ENCODE measurements around the gene SPN. TPM values are rescaled to one million over a fixed set of nuclear protein-coding genes. Genes with fewer than 3 reads are reported as not detected.
"Not testable (repeated sequence)": the region's sequence is repeated elsewhere in the genome, so short reads cannot be mapped to it uniquely, and the experiment has no call there.

The SPN gene
- 100 to 1,000 TPM; 110 to 119 TPM for total RNA-seq

- Mint-ChIP-seq H3K36me3 (ENCODE audit: low read depth) (peaks cover 46% of the 10 kb centered on the region), H3K9me3 (no peaks in the 10 kb centered on the region), H3K27ac (peak within 1 kb of the TSS; percentile 95), H3K4me3 (peak within 1 kb of the TSS; percentile 93), H3K27me3 (no peaks in the 10 kb centered on the region), H3K4me1 (ENCODE audit: low read depth) (peaks cover 48% of the 10 kb centered on the region)
- ATAC-seq (peak; percentile 41), DNase-seq (peak; percentile 69)
- ChIA-PET POLR2A (interaction anchor here (0.7 to 1.6 kb wide), 8 partner anchors 9 to 402 kb away, joined by 3 to 6 read pairs (median 4); partner anchors contain the start of gene ALDOA), CTCF (interaction anchor here (1.1 to 2.3 kb wide), 2 partner anchors 16 to 22 kb away, joined by 3 to 5 read pairs; no protein-coding TSS in a partner anchor)
- intact Hi-C loops (cut with micrococcal nuclease), result no loop called here
- TF ChIP-seq CTCF (IDR thresholded peaks at IDR 0.05), result no peak
These were observed at the start of gene SPN for GRCh38 chr16:29663016-29663806. Gene SPN, plus strand, starts transcription at chr16:29663247. Its CDS starts 482 bp downstream, at chr16:29663729.

GRCh38 chr16:29613307-29614057 lies 49.6 kb upstream of the SPN start:
- ATAC-seq, result peak; percentile 66
- H3K27ac Mint-ChIP-seq, result peak overlapping the region; percentile 98
- POLR2A ChIA-PET, result interaction anchor here (0.7 to 1.0 kb wide), 4 partner anchors 11 to 52 kb away, joined by 3 to 4 read pairs (median 3); partner anchors contain the start of gene SPN
- H3K27me3 Mint-ChIP-seq; H3K4me1 Mint-ChIP-seq (ENCODE audit: low read depth); H3K9me3 Mint-ChIP-seq; CTCF ChIA-PET; intact Hi-C loops (cut with micrococcal nuclease): not testable (repeated sequence)
- peak overlapping the region; percentile 93 for H3K4me3 Mint-ChIP-seq
- H3K36me3 Mint-ChIP-seq (ENCODE audit: low read depth), result peaks cover 26% of the 10 kb centered on the region
- DNase-seq, result peak; percentile 93

- H3K27me3 Mint-ChIP-seq; H3K9me3 Mint-ChIP-seq; ATAC-seq; H3K4me3 Mint-ChIP-seq; H3K4me1 Mint-ChIP-seq (ENCODE audit: low read depth); H3K27ac Mint-ChIP-seq; intact Hi-C loops (cut with micrococcal nuclease); DNase-seq; POLR2A ChIA-PET; CTCF ChIA-PET: not testable (repeated sequence)
- H3K36me3 Mint-ChIP-seq (ENCODE audit: low read depth), result peaks cover 19% of the 10 kb centered on the region
These were observed 48.2 kb upstream of the SPN start for GRCh38 chr16:29614691-29615314.

GRCh38 chr16:29616127-29616526 lies 46.9 kb upstream of the SPN start:
- H3K36me3 Mint-ChIP-seq (ENCODE audit: low read depth), result peaks cover 17% of the 10 kb centered on the region
- H3K27ac Mint-ChIP-seq; POLR2A ChIA-PET; intact Hi-C loops (cut with micrococcal nuclease); CTCF ChIA-PET; H3K9me3 Mint-ChIP-seq; DNase-seq; H3K4me1 Mint-ChIP-seq (ENCODE audit: low read depth); H3K4me3 Mint-ChIP-seq; H3K27me3 Mint-ChIP-seq; ATAC-seq: not testable (repeated sequence)

GRCh38 chr16:29620591-29620990 lies 42.5 kb upstream of the SPN start:
- H3K27me3 Mint-ChIP-seq; POLR2A ChIA-PET; CTCF ChIA-PET; H3K4me3 Mint-ChIP-seq; H3K9me3 Mint-ChIP-seq; H3K36me3 Mint-ChIP-seq (ENCODE audit: low read depth); H3K27ac Mint-ChIP-seq; intact Hi-C loops (cut with micrococcal nuclease); H3K4me1 Mint-ChIP-seq (ENCODE audit: low read depth): not testable (repeated sequence)
- TF ChIP-seq CTCF (IDR thresholded peaks at IDR 0.05), result peak; percentile 23
- ATAC-seq (peak; percentile 77), DNase-seq (peak; percentile 73)

- H3K36me3 Mint-ChIP-seq (ENCODE audit: low read depth); H3K9me3 Mint-ChIP-seq; CTCF ChIA-PET; DNase-seq; H3K27me3 Mint-ChIP-seq; H3K27ac Mint-ChIP-seq; intact Hi-C loops (cut with micrococcal nuclease); H3K4me3 Mint-ChIP-seq; ATAC-seq: not testable (repeated sequence)
- peaks cover 15% of the 10 kb centered on the region for H3K4me1 Mint-ChIP-seq (ENCODE audit: low read depth)
- POLR2A ChIA-PET, result interaction anchor here (0.5 kb wide), 1 partner anchor 1492 kb away, joined by 3 read pairs; no protein-coding TSS in a partner anchor
These were observed 40.3 kb upstream of the SPN start for GRCh38 chr16:29622738-29623137.

GRCh38 chr16:29623253-29623652 lies 39.8 kb upstream of the SPN start:
- H3K27ac Mint-ChIP-seq; H3K36me3 Mint-ChIP-seq (ENCODE audit: low read depth); CTCF ChIA-PET; H3K4me3 Mint-ChIP-seq; H3K9me3 Mint-ChIP-seq; intact Hi-C loops (cut with micrococcal nuclease); ATAC-seq; H3K27me3 Mint-ChIP-seq; DNase-seq: not testable (repeated sequence)
- H3K4me1 Mint-ChIP-seq (ENCODE audit: low read depth), result peaks cover 17% of the 10 kb centered on the region
- POLR2A ChIA-PET, result interaction anchor here (0.5 kb wide), 1 partner anchor 1492 kb away, joined by 3 read pairs; no protein-coding TSS in a partner anchor

GRCh38 chr16:29625114-29625513 lies 37.9 kb upstream of the SPN start:
- ATAC-seq; H3K27me3 Mint-ChIP-seq; H3K4me3 Mint-ChIP-seq; H3K9me3 Mint-ChIP-seq; DNase-seq; H3K36me3 Mint-ChIP-seq (ENCODE audit: low read depth); H3K27ac Mint-ChIP-seq; POLR2A ChIA-PET; CTCF ChIA-PET; intact Hi-C loops (cut with micrococcal nuclease): not testable (repeated sequence)
- H3K4me1 Mint-ChIP-seq (ENCODE audit: low read depth), result peaks cover 21% of the 10 kb centered on the region

- DNase-seq, result peak; percentile 94
- H3K9me3 Mint-ChIP-seq; CTCF ChIA-PET; intact Hi-C loops (cut with micrococcal nuclease); POLR2A ChIA-PET; H3K27me3 Mint-ChIP-seq; H3K36me3 Mint-ChIP-seq (ENCODE audit: low read depth): not testable (repeated sequence)
- H3K4me1 Mint-ChIP-seq (ENCODE audit: low read depth), result peaks cover 21% of the 10 kb centered on the region
- ATAC-seq, result peak; percentile 95
- peak overlapping the region; percentile 84 for H3K27ac Mint-ChIP-seq
- peak overlapping the region; percentile 20 for H3K4me3 Mint-ChIP-seq
These were observed 36.2 kb upstream of the SPN start for GRCh38 chr16:29626778-29627331.

Measured in activated CD8-positive, alpha-beta T cell treated with anti-CD3 and anti-CD28 coated beads for 36 hours (primary cell).